Hepatic stellate cell (primary cell): Measurements from ENCODE around the gene GIMAP1.

ENCODE experiments used
- DNase-seq: peaks from one replicate; pipeline ENCODE4 v3.0.0; 2011; ENCODE audit warnings: low spot score

Gene GIMAP1

GRCh38 chr7:150748376-150748775 lies 32.0 kb downstream of the GIMAP1 start:
- no peak for DNase-seq

- DNase-seq = no peak
These were observed 35.3 kb downstream of the GIMAP1 start for GRCh38 chr7:150751702-150752101.

DNA sequence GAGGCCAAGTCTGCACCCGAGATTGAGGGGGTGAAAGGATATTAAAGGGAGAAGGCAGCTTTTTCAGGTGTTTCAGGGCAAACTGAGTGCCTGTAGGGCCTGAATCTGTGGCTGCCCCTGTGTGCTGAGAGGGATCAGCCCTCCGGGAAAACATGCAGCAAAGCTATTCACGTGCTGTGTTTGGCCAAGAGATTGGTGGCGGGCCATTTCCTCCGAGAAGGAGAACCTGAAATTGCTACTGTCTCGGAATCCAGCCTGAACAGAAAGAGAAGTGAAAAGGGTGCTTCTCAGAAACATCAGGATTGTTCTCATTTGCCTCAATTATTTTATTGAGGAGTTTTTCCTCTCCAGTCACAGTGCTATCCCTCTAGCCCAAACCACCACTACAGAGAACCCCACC lies 36.8 kb downstream of the GIMAP1 start:
- DNase-seq = no peak

DNA sequence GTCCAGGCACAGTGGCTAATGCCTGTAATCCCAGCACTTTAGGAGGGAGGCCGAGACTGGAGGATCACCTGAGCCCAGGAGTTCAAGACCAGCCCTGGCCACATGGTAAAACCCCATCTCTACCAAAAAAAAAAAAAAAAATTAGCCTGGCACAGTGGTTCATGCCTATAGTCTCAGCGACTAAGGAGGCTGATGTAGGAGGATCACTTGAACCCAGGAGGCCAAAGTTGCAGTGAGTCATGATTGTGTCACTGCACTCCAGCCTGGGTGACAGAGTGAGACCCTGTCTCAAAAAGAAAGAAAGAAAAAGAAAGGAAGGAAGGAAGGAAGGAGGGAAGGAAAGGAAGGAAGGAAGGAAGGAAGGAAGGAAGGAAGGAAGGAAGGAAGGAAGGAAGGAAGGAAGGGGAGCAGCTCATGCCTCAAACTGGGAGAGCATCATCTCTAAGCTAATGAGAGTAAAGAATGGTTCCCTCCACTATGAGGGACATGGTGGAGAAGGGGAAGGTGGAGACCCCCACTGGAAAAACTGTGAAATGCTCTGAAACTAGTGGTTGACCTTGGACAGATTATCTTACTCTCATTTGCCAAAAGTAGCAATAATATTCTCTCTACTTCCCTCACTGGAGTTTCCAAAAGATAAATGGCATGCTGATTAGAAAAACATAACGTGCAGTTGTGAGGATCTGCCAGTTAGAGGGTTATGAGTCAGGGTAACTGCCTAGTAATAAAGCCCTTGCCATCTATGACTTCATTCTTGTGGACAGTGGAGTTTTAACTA lies 37.6 kb downstream of the GIMAP1 start:
- no peak for DNase-seq

DNA sequence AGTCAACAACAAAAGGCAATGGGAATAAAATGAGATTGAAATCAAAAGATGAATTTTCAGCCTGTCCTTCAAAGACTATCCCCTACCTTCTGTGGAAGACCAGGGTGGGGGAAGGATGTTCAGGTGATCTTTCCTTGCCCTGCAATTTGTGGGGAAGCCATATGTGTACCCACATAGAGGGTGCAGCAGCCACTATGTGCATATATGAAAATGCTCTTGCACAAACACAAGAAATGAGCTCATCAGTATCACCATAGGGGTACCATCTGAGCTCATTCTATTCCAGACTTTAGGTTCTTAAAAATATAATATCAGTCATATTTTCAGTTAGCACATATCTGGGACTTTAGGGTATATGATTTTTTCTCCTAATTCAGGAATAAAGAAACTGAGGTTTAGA lies 38.5 kb downstream of the GIMAP1 start:
- DNase-seq = no peak

GRCh38 chr7:150755473-150756099 lies 39.2 kb downstream of the GIMAP1 start:
- no peak for DNase-seq

GRCh38 chr7:150756166-150756565 lies 39.8 kb downstream of the GIMAP1 start:
- DNase-seq = no peak

GRCh38 chr7:150756858-150757257 lies 40.4 kb downstream of the GIMAP1 start:
- no peak for DNase-seq

DNA sequence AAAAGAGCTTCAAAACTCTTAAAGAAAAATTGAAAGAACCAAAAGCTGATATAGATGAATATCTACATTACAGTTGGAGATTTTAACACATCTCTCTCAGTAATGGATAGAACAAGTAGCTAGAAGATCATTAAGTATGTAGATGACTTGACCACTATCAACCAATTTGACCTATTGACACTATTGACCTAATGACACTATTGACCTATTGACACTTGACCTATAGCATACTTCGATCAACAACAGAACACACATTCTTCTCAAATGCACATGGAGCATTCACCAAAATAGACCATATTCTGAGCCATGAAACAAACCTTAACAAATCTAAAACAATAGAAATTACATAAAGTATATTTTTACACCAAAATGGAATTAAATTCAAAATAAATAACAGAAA lies 43.1 kb downstream of the GIMAP1 start:
- no peak for DNase-seq

- no peak for DNase-seq
These were observed 49.9 kb downstream of the GIMAP1 start for GRCh38 chr7:150766334-150766709.

GRCh38 chr7:150769768-150770167 lies 53.4 kb downstream of the GIMAP1 start:
- no peak for DNase-seq
